Measurements from ENCODE around the gene ARHGDIG. TPM values are rescaled to one million over a fixed set of nuclear protein-coding genes. Genes with fewer than 3 reads are reported as not detected.

Gene ARHGDIG
- total RNA-seq, 1 experiment from 2014 or later: 2.4 TPM

DNA sequence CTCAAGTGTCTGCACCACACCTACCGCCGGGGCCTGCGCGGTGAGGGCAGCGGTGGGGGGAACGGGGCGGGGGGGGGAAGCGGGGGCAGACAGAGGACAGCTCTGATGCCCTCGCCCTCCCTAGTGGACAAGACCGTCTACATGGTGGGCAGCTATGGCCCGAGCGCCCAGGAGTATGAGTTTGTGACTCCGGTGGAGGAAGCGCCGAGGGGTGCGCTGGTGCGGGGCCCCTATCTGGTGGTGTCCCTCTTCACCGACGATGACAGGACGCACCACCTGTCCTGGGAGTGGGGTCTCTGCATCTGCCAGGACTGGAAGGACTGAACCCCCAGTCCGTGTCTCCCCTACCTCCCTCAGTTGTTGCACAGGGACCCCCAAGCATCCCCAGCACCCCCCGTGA is 2.1 kb downstream of the ARHGDIG start:
- H3K9me3 ChIP-seq (ENCODE audit: control insufficient read depth, insufficient read depth, low read depth, low read length): no peaks in the 10 kb centered on the region
- no peaks in the 10 kb centered on the region for H3K27me3 ChIP-seq (ENCODE audit: control insufficient read depth, insufficient read depth, low read length)
- ChIA-PET CTCF (no interaction called here), POLR2A (no interaction called here)
- DNase-seq (ENCODE audit: low read depth, low spot score) (no peak), ATAC-seq (no peak)
- H3K4me3 ChIP-seq (ENCODE audit: low read depth in 2 of 2, low read length in 2 of 2): no peak overlapping the region
- peaks cover 2% of the 10 kb centered on the region for H3K4me1 ChIP-seq (ENCODE audit: control insufficient read depth, insufficient read depth, low read length)
- intact Hi-C loops (cut with micrococcal nuclease; ENCODE audit: unreplicated experiment): no loop called here
- H3K27ac ChIP-seq (ENCODE audit: low read length): no peak overlapping the region
- no TSS peak for BruUV-seq (replicated peaks)
- TF ChIP-seq POLR2AphosphoS5 (IDR thresholded peaks at IDR 0.05; ENCODE audit: low read depth, low read length) (no peak), SIN3A (IDR thresholded peaks at IDR 0.05; ENCODE audit: borderline replicate concordance, insufficient read depth, low read depth, low read length) (no peak), TCF7L2 (IDR thresholded peaks at IDR 0.05; ENCODE audit: low read depth, low read length) (no peak)
- TF ChIP-seq, protein P1, sequence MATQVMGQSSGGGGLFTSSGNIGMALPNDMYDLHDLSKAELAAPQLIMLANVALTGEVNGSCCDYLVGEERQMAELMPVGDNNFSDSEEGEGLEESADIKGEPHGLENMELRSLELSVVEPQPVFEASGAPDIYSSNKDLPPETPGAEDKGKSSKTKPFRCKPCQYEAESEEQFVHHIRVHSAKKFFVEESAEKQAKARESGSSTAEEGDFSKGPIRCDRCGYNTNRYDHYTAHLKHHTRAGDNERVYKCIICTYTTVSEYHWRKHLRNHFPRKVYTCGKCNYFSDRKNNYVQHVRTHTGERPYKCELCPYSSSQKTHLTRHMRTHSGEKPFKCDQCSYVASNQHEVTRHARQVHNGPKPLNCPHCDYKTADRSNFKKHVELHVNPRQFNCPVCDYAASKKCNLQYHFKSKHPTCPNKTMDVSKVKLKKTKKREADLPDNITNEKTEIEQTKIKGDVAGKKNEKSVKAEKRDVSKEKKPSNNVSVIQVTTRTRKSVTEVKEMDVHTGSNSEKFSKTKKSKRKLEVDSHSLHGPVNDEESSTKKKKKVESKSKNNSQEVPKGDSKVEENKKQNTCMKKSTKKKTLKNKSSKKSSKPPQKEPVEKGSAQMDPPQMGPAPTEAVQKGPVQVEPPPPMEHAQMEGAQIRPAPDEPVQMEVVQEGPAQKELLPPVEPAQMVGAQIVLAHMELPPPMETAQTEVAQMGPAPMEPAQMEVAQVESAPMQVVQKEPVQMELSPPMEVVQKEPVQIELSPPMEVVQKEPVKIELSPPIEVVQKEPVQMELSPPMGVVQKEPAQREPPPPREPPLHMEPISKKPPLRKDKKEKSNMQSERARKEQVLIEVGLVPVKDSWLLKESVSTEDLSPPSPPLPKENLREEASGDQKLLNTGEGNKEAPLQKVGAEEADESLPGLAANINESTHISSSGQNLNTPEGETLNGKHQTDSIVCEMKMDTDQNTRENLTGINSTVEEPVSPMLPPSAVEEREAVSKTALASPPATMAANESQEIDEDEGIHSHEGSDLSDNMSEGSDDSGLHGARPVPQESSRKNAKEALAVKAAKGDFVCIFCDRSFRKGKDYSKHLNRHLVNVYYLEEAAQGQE (IDR thresholded peaks at IDR 0.05; ENCODE audit: insufficient read depth in 1 of 2, low read depth in 2 of 2, low read length in 1 of 2): no peak
- TF ChIP-seq, protein P2, sequence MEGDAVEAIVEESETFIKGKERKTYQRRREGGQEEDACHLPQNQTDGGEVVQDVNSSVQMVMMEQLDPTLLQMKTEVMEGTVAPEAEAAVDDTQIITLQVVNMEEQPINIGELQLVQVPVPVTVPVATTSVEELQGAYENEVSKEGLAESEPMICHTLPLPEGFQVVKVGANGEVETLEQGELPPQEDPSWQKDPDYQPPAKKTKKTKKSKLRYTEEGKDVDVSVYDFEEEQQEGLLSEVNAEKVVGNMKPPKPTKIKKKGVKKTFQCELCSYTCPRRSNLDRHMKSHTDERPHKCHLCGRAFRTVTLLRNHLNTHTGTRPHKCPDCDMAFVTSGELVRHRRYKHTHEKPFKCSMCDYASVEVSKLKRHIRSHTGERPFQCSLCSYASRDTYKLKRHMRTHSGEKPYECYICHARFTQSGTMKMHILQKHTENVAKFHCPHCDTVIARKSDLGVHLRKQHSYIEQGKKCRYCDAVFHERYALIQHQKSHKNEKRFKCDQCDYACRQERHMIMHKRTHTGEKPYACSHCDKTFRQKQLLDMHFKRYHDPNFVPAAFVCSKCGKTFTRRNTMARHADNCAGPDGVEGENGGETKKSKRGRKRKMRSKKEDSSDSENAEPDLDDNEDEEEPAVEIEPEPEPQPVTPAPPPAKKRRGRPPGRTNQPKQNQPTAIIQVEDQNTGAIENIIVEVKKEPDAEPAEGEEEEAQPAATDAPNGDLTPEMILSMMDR (IDR thresholded peaks at IDR 0.05): no peak
- H3K36me3 ChIP-seq (ENCODE audit: control insufficient read depth, insufficient read depth, low read length): no peaks in the 10 kb centered on the region
- in situ Hi-C loops (cut with HindIII; ENCODE audit: low pct_unique_long_range_greater_than_20kb, low sequenced_read_pairs): no loop called here

DNA sequence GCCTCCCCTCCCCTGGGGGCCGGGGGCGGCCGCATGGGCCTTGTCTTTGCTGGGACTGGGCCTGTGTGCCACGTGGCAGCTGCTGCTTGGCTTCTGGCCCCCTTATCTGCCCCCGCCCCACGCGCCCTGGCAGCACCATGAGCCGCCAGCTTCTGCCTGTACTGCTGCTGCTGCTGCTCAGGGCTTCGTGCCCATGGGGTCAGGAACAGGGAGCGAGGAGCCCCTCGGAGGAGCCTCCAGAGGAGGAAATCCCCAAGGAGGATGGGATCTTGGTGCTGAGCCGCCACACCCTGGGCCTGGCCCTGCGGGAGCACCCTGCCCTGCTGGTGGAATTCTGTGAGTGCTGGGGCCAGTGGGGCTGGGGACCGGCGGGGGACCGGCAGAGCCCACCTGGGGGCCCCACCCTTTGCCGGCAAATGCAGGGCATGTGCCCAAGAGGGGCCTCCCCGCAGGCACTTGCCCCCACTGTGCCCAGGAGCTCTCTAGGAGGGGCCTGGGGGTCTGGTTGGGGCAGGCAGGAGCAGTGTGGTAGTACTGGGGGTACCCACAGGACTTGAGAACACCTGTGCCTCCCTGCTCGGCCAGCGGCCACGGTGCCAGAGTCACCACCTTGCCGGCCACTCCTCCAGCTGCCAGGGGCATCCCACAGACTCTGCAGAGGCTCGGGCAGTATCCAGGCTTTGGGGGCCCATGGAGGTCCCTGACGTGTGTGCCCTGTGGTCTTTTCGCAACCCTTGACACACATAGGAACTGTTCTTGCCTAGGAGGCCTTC is 2.8 kb downstream of the ARHGDIG start, which contains the start of gene PDIA2:
Gene PDIA2 (plus strand): TSS at position 132 of the 773 bp plus-strand sequence. CDS start 6 bp downstream, at position 138.
- ChIA-PET CTCF (no interaction called here), POLR2A (no interaction called here)
- no TSS peak for BruUV-seq (replicated peaks)
- in situ Hi-C loops (cut with HindIII; ENCODE audit: low pct_unique_long_range_greater_than_20kb, low sequenced_read_pairs) (no loop called here), intact Hi-C loops (cut with micrococcal nuclease; ENCODE audit: unreplicated experiment) (no loop called here)
- DNase-seq (ENCODE audit: low read depth, low spot score) (no peak), ATAC-seq (no peak)
- Histone ChIP-seq H3K36me3 (ENCODE audit: control insufficient read depth, insufficient read depth, low read length) (no peaks in the 10 kb centered on the region), H3K27me3 (ENCODE audit: control insufficient read depth, insufficient read depth, low read length) (no peaks in the 10 kb centered on the region), H3K27ac (ENCODE audit: low read length) (no peak within 1 kb of the TSS), H3K9me3 (ENCODE audit: control insufficient read depth, insufficient read depth, low read depth, low read length) (no peaks in the 10 kb centered on the region), H3K4me1 (ENCODE audit: control insufficient read depth, insufficient read depth, low read length) (peaks cover 2% of the 10 kb centered on the region), H3K4me3 (ENCODE audit: low read depth in 2 of 2, low read length in 2 of 2) (no peak within 1 kb of the TSS)
- TF ChIP-seq SIN3A (IDR thresholded peaks at IDR 0.05; ENCODE audit: borderline replicate concordance, insufficient read depth, low read depth, low read length): no peak
- no peak for TF ChIP-seq POLR2AphosphoS5 (IDR thresholded peaks at IDR 0.05; ENCODE audit: low read depth, low read length)
- TF ChIP-seq, protein P1 (IDR thresholded peaks at IDR 0.05; ENCODE audit: insufficient read depth in 1 of 2, low read depth in 2 of 2, low read length in 1 of 2): no peak
- TF ChIP-seq, protein P2 (IDR thresholded peaks at IDR 0.05): no peak
- no peak for TF ChIP-seq TCF7L2 (IDR thresholded peaks at IDR 0.05; ENCODE audit: low read depth, low read length)

All from Panc1 (cell line).